Sigmoid colon (tissue), 4 donors: ENCODE results near the gene FNDC5.

ENCODE experiments used
- POLR2AphosphoS5 ChIP-seq, 4 donors: sonication (generic); formaldehyde crosslinking; IDR thresholded peaks; one replicate each; pipeline ENCODE4 v1.6.1; 2017; ENCODE audit warnings: antibody characterized with exemption in 4 of 4
- TF ChIP-seq, protein P1 (sequence below), 4 experiments: fragments of 450-650 bp in 3 of 4; fragments of 200-600 bp in 1 of 4; IDR thresholded peaks; one replicate each; pipeline ENCODE4 v1.5.1; 2016 to 2019; ENCODE audit warnings: antibody characterized with exemption in 4 of 4, mild to moderate bottlenecking in 3 of 4, moderate library complexity in 2 of 4

DNA sequence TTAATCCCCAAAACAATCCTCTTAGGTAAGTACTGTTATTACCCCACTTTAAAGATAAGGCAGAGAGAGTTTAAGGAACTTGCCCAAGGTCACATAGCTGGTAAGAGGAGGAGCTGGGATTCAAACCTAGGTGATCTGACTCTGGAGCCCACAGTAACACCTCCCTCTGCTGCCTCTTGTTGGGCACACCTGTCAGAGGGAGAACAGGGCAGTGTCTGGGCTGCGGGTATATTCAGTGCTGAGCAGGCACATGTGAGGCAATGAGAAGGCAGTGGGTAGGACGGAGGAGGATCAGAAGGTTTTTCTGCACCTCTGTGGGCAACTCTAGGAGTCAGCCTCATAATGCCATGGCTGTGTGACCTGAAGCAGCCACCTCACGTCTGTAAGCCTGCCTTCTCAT lies 17.4 kb upstream of the FNDC5 start:
- TF ChIP-seq, protein P1, sequence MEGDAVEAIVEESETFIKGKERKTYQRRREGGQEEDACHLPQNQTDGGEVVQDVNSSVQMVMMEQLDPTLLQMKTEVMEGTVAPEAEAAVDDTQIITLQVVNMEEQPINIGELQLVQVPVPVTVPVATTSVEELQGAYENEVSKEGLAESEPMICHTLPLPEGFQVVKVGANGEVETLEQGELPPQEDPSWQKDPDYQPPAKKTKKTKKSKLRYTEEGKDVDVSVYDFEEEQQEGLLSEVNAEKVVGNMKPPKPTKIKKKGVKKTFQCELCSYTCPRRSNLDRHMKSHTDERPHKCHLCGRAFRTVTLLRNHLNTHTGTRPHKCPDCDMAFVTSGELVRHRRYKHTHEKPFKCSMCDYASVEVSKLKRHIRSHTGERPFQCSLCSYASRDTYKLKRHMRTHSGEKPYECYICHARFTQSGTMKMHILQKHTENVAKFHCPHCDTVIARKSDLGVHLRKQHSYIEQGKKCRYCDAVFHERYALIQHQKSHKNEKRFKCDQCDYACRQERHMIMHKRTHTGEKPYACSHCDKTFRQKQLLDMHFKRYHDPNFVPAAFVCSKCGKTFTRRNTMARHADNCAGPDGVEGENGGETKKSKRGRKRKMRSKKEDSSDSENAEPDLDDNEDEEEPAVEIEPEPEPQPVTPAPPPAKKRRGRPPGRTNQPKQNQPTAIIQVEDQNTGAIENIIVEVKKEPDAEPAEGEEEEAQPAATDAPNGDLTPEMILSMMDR (IDR thresholded peaks at IDR 0.05), result no peak
- TF ChIP-seq POLR2AphosphoS5 (IDR thresholded peaks at IDR 0.05), result no peak
